CD4-positive, alpha-beta T cell treated with Interleukin-4 for 4 hours (primary cell): ENCODE measurements around the gene PALS2.
A peak's percentile ranks its signal among the peaks of the same experiment; 100 is the strongest.

ENCODE experiments used
- DNase-seq: peaks from one replicate; pipeline ENCODE4 v3.0.0-alpha.2; 2020

PALS2 gene, protein sequence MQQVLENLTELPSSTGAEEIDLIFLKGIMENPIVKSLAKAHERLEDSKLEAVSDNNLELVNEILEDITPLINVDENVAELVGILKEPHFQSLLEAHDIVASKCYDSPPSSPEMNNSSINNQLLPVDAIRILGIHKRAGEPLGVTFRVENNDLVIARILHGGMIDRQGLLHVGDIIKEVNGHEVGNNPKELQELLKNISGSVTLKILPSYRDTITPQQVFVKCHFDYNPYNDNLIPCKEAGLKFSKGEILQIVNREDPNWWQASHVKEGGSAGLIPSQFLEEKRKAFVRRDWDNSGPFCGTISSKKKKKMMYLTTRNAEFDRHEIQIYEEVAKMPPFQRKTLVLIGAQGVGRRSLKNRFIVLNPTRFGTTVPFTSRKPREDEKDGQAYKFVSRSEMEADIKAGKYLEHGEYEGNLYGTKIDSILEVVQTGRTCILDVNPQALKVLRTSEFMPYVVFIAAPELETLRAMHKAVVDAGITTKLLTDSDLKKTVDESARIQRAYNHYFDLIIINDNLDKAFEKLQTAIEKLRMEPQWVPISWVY

DNA sequence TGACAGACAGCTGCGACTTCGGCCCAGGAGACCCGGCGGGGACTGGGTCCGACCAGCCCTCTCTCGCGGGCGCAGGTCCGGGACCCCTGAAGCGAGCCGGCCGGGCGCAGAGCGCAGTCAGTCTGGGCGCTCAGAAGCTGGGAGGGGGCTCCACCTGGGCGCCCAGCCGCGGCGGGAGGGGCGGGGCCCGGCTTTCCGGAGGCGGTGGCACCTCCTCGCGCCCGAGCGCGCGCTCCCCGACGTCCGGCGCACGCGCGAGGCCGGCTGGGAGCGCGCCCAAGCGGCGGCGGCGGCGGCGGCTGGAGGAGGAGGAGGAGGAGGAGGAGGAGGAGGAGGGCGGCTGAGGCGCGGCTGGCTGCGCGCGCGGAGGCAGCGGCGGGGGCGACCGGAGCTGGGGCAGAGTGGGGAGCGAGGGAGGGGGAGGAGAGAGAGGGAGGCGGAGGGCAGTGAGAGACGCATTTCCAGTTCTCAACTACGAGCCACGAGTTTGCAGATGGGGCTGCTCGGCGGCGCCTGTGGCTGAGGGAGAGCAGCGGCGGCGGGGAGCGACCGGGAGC is at the start of gene PALS2:
TSS of gene PALS2 (plus strand) at position 456 of the 557 bp plus-strand sequence. CDS start 50,216 bp downstream, outside the sequence.
- peak; percentile 84 for DNase-seq

DNA sequence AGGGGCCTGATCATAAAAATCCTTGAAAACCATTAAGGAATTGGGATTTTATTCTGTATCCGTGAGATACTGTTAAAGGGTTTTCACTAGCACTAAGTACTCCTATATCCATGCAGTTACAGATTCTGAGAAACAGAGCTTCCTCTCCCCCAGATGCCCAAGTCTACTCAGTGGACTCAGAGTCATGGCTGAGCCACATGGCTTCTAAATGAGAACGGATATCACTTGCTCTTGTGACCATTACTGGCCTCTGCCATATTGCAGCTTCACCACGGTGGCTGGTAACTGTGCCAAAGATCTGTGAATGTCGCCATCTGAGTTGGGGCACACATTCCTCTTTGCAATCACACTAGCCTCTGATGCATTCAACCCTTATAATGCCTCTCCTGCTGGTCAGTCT is 42.0 kb upstream of the PALS2 start:
- DNase-seq = no peak

DNA sequence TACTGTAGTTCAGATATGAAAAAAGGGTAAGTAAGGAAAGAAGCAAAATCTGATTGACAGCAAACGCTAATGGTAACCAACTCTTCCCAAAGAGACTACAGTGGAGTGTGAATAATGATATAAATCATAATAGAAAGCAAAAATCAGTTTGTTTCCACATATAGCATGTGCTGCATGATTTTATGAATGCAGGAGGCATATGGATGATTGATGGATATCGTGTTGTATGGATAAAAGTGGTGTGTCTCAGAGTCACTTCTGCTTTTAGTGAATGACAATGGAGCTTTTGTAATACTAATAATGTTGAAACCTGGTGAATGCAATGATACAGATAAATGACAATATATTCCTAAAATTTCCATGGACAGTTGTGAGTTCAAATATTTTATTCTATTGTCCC is 36.6 kb upstream of the PALS2 start:
- no peak for DNase-seq

DNA sequence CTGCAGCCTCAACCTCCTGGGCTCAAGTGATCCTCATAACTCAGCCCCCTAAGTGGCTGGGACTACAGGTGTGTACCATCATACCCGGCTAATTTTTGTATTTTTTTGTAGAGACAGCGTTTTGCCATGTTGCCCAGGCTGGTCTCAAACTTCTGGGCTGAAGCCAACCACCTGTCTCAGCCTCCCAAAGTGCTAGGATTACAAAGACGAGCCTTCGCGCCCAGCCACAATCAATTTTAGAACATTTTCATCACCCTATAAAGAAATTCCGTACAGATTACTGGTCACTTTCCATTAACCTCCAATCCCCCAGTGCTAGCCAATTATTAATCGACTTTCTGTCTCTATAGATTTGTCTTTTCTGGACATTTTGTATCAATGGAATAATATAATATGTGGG is 32.3 kb upstream of the PALS2 start:
- no peak for DNase-seq

DNA sequence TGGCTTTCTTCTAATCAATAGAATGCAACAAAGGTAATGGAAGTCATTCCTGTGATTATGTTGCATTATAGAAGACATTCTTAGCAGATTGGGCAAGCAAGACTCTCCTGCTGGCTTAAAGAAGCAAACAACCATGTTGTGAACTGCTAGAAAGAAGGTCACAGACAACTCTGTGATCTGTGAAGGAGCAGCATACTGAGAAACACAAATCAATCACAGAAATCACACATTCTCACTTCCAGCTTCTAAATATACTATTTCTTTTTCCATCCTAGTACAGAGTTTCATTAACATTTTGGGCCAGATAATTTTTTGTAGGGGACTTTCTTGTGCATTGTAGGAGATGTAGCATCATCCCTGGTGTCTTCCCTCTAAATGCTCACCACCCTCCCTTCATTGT is 28.0 kb upstream of the PALS2 start:
- no peak for DNase-seq

DNA sequence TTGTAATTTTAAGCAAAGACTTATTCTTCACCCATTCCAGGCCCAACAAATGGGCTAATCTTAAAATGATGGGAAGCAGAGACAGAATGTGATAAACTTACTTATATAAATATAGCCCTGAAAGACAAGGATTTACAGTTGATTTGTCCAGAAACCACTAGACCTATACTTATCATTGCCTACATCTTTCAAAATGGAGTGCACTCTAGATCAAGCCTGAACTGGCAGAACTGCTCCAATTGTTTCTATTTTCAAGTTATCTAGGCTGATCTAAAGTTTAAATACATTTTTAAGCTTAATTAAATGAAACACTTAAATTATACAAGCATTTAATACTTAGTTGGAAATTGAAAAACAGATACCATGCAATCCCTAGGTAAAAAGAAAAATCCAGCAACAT is 24.9 kb upstream of the PALS2 start:
- no peak for DNase-seq

DNA sequence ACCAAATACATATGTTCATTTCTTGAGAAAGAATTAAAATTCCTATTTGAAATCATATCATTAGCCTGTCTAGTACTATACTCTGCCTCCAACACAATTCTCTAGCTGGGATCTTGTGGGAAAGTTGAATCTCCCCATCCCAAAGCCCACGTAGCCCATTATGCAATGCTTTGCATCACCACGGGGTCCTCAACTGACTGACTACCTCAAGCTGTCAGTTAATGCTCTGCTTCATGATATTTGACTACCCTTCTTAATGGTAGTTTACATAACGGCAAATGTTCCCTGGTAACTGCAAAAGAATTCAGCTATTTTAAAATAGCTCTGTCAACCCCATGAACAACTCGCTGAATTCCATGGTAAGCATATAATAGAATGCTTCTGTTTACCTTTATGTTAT is 23.3 kb upstream of the PALS2 start:
- no peak for DNase-seq

DNA sequence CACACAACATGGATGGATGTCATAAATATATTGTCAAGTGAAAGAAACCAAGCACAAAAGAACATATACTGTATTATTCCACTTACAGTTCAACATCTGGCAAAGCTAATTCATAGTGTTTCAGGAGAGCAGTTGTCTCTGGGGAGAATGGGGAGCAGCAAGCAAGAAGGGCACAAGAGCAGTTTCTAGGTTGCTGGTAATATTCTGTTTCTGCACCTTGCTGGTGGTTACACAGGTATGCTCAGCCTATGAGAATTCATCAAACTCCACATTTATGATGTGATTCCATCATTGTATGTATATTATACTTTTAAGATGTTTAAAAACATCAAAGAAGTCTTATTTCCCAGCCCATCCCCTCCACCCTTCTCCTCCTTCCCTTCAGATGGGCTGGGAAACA is 18.1 kb upstream of the PALS2 start:
- DNase-seq = no peak

DNA sequence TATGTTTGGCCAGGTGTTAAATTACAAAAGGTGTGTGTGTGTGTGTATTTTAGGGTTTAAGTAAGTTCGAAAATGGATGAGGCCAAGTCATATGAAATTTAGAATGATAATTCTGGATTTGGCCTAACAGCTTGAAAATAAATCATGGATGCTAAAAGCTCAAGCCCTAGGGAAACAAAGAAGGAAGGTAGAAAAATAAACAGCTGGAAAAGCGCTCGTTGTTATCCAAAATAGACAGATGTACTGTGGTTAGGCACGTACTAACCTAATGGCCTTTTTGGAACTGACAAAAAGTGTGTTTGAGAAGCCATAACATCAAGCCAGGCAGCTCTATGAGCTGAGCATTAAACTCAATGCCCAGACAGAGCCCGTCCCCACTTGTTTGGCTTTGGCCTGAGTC is 17.5 kb upstream of the PALS2 start:
- no peak for DNase-seq

DNA sequence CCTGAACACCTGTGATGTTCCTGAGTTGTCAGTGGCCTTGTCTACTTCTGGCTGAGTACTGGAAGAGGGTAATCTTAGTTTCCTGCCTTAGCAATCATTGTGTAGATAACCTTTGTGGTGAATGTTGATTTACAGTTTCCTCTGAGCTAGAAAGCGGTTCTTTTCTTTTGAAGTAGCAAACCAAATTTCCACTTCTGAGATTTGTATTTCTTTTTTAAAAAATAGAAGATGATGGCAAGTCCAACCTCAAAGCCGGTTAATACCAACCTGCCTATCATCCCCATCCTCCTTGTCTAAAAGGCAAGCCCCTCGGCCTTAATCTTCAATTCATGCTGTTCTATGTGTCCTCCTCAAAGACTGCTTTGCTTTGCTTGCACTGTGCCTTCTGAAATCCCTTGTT is 12.5 kb upstream of the PALS2 start:
- DNase-seq = no peak

DNA sequence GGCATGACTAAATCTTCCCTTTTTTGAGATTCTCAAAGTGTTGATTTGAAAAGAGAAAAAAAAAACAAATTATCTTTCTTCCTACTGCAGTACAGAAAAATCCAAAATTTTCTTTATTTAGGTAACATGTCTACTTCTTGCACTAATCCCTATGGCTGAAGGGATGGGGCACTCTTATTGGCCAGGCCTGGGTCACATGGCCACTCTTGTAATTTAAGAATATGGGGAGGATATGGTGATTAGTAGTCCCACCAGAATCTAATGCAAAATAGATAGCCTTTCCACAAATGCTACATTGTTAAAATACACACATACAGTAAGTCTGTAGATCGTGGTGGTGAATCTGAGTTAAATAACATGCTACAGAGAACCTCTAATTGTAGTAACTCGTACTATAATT is 7.0 kb upstream of the PALS2 start:
- no peak for DNase-seq

DNA sequence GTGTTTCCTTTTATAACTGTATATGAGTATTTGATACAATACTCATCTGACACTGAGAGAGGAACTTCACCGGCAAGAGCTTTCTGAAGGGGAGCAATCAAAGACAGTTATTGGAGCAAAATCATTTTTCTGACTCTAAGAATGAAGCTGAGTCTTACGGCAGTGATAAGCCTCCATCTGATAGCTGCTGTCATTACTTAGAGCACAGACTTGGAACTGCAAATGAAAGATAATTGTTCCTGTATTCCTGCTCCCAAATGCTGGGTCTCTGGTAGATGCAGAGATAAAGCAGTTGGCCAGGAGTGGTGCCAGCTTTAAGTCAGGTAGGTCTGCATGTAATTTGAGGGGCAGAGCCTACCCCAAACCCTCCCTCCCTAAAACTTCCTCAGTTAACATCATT is 2.3 kb upstream of the PALS2 start:
- DNase-seq = no peak

DNA sequence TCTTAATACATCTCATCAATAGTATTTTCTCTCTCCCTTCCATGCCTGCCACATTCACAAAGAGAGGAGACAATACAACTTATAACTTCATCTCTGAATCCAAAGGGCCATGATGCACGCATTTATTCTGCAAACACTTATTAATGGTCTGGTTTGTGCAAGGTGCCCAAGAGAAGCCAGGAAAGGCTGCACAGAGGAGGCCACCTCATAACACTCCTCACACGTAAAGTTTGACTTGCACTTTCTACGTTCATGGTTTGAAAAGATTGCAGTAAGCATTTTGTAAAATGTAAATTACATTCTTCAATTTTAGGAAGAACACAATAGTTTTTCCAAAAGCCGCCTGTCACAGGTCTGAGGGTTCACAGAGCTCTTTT is 1.2 kb upstream of the PALS2 start:
- no peak for DNase-seq

DNA sequence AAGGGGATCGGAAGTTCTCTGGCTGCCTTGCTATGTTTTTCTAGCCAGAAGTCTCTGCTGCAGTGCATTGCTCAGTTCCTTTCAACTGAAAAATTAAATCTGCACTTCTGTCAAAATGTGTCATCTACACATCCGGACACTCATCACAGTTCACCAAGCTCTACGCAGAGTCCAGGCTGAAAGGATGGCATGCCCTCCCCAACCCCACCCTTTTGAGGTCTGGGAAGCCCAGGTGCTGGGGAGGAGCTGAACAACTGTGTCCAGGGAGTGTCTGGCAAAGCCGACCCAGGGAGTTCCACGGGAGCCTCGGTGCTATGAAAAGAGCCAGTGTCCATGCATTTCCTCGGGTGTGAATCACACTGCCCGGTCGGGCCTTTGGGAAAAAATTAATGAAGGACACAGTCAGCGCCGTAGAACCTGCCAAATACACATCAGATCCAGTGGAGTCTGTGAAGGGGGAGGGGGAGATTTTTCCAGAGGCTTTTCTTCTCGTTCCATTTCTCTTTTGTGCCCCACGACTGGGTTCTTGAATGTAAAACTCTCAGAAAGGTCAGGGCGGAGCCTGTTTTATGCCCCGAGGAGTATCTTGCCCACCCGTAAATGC is 757 bp upstream of the PALS2 start:
- DNase-seq = peak; percentile 59

DNA sequence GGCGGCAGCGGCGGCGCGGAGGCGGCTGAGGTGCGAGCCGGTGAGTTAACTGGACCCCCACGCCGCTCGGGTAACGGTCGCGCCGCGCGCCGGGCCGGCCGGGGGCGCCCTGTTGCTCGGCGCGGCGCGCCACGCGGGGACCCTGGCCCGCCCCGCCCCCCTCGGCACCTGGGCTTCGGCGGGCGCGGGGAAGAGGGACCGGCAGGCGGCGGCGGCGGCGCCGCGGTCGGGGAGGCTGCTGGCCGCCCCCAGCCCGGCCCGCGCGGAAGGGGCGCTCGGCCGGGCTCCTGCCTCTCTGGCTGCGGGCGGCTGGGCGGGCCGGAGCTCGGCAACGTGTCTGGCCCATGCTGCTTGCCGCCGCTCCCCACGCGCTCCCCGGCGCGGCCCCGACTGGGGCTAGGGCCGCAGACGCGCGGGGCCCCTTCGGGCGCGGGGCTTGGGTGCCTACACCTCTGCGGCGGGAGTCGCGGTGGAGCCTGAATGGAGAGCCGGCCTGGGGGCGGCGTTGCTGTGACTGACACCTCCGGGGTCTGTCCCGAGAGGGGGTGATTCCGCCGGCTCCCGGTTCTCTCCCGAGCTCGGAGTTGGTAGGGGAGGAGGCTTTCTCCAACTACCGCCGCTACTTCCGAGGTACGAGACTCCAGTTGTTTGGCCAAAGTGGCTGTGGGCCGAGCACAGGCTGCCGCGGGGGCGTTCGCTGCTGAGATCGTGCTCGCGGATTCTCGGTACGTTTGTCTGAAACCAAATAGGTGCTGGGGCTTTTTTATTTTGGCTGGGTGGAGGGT is 494 bp downstream of the PALS2 start:
- DNase-seq = peak; percentile 6

DNA sequence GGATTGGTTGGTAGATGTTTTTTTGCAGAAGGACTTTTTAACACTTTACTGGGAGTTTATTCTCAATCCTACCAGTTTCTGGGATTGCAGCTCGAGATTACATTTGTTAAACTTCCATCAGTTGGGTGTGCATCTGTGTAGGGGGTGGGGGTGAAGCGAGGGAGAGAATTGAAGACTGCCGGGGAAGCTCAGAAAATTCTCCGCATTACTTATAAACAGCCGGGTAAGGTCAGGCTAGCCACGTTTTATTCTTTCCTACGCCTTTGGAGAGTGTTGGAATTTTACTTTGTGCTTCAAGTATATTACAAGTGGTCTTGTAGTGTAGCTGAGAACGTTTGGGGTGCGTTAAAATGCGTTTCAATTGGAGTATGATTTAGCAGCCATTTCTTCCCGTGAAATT is 1.1 kb downstream of the PALS2 start:
- DNase-seq = no peak

DNA sequence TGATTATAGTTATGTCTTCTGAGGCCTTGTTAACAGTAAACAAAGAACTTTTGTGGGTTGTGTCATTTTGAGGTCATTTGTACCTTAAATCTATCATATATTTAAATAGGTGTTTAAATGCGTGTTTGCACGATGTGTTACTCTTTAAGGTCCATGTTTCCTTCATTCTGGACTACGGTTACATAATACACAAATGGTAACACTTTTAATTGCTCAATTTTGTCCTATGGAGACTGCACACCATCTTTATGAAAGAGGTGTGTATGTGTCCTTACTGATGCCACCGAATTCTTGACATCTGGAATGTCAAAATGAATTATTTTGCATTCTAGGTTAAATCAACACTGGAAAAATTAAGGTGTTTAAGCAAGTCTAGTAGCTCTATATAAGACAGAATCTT is 1.7 kb downstream of the PALS2 start:
- DNase-seq = no peak

DNA sequence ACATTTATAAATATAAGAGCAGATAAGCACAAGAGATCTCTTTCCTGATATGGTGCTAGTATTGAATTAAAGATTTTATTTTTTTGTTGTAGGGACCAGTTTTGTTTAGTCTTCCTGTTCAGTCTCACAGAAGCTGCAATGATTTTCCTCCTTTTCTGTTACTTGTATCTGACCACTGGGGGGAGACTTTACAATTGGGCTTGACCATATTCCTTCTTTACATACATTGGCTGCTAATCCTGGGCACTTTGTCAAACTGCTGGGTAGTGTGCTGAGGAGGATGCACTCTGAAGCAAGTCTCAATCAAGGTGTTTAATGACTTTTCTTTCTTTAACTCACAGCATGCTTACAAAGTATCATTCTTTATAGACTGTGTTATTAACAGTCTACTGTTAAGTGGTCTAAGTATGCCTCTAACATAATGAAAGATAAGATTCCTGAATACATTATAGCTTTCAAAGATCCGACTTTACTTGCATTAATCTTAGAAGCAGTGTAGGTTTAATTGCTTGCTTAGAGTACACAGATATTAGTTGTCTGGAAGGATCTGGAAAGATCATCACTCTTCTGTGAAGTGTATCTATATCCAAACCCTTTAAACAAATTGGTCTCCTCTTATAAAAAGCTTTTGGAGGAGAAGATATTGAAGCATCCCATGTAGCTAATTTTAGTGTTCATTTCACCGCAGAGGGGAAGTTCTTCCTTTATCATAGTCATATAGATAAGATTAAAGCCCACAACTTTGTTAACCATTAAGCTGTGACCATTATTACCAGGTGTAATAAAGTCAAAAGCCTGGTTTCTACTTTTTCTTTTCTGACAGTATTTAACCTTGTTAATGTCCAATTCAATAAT is 3.1 kb downstream of the PALS2 start:
- peak; percentile 45 for DNase-seq

DNA sequence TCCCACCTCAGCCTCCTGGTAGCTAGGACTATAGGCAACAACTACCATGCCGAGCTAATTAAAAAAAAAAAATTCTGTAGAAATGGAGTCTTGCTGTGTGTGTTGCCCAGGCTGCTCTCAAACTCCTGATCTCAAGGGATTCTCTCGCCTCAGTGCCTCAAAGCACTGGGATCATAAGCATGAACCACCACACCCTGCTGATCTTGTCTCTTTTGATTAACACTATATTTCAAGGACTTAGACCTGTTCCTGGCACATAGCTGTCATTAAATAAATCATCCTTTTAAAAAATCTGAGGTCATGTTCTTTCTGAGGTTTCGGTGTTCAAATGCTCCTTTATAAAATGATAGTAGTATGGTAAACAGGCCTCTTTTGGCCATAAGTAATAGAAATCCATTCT is 4.8 kb downstream of the PALS2 start:
- DNase-seq = no peak

DNA sequence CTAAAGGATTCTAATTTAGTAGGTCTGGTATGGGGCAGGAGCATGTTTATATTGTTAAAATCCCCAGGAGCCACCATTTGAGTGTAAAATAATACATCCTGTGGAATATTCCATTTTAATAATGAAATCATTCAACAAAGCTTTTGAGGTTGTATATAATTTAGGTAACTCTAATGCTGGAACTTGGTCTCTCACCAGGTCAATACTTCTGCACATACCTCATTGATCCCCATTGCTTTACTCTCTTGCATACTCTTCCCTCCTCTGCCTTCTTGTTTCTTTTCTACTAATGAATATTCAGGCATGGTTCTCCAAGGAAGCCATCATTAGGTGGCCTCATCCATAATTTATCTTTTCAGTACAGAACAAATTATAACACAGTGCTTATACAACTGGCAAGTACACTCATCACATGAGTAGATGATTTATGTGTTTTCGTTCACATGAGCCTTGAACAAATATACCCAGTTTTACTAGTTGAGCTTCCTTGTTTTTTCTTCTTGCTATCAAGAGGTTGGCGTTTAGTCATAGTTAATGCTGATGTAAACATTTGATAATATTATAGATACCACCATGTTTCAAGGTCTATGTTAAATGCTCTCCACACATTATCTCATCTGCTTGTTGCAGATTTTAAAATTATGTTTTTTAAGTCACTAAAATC is 7.2 kb downstream of the PALS2 start:
- no peak for DNase-seq

DNA sequence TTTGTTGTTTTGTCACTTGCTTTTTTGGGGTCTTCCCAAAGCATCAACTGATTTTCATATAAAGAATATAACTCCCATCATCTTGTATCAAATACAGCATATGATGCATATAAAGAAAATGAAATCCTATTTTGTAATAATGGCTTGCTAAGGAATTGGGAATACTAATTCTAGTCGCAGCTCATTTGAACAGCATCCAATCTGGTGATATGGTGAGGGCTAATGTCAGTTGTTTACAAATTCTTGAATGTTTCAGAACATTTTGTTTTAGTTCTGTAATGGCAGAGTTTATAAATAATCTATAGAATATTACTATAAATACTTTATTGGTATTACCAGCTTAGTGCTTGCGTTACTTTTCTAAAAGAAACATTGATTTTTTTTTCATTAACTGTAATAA is 8.9 kb downstream of the PALS2 start:
- DNase-seq = no peak

DNA sequence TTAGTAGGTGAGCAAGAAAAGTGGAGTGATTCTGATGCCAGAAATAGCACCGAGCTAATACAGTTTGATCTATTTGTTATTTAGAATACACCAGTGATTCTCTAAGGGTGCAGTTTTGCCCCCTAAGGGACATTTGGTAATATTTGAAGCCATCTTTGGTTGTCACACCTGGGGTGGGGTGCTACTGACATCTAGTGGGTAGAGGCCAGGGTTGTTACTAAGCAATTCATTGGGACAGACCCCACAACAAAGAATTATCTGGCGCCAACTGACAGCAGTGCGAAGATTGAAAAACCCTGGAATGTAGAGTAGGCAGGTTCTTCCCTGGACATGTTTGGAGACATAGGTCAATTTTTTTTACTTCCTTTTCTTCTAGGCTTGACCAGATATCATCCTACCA is 14.6 kb downstream of the PALS2 start:
- peak; percentile 55 for DNase-seq
